Tibial nerve (tissue), 4 donors: ENCODE data around the gene IGF2BP1. TPM values are rescaled to one million over a fixed set of nuclear protein-coding genes. Genes with fewer than 3 reads are reported as not detected.
A peak's percentile ranks its signal among the peaks of the same experiment; 100 is the strongest.

Experiments
- DNase-seq, 2 donors: peaks; one replicate each; pipeline ENCODE4 v3.0.0-alpha.2; 2019; ENCODE audit warnings: low spot score in 2 of 2
- H3K27ac ChIP-seq, 4 donors: fragments of 200-600 bp; sonication (generic) in 3 of 4; one replicate each; pipeline ENCODE4 v1.5.1; 2017 to 2019; ENCODE audit warnings: mild to moderate bottlenecking in 1 of 4
- H3K27me3 ChIP-seq, 2 donors: fragments of 200-600 bp; sonication (generic) in 1 of 2; one replicate each; pipeline versions ENCODE4 v1.5.1 to v1.6.0; 2017 to 2019
- H3K36me3 ChIP-seq, 3 donors: fragments of 200-600 bp; sonication (generic); one replicate each; pipeline ENCODE4 v1.5.1; 2018 to 2019
- H3K4me1 ChIP-seq, 4 donors: fragments of 200-600 bp; sonication (generic) in 3 of 4; one replicate each; pipeline ENCODE4 v1.5.1; 2017 to 2019
- H3K4me3 ChIP-seq, 4 donors: fragments of 200-600 bp; sonication (generic) in 3 of 4; one replicate each; pipeline ENCODE4 v1.5.1; 2017 to 2019; ENCODE audit warnings: mild to moderate bottlenecking in 1 of 4, moderate library complexity in 1 of 4
- H3K9me3 ChIP-seq, 4 donors: fragments of 200-600 bp; sonication (generic) in 3 of 4; one replicate each; pipeline ENCODE4 v1.5.1; 2017 to 2019
- CTCF ChIP-seq, 5 experiments: fragments of 200-600 bp in 3 of 5; fragments of 450-650 bp in 2 of 5; sonication (generic) in 3 of 5; IDR thresholded peaks; one replicate each; pipeline ENCODE4 v1.5.1; 2016 to 2019; ENCODE audit warnings: antibody characterized with exemption in 5 of 5, mild to moderate bottlenecking in 3 of 5, moderate library complexity in 2 of 5
- EP300 ChIP-seq, 2 donors: sonication (generic); formaldehyde crosslinking; IDR thresholded peaks; one replicate each; pipeline ENCODE4 v1.6.1; 2017; ENCODE audit warnings: antibody characterized with exemption in 2 of 2, mild to moderate bottlenecking in 1 of 2
- POLR2A ChIP-seq, 2 donors: fragments of 450-650 bp; IDR thresholded peaks; one replicate each; pipeline ENCODE4 v1.6.1; 2017; ENCODE audit warnings: antibody characterized with exemption in 2 of 2, mild to moderate bottlenecking in 2 of 2, moderate library complexity in 2 of 2
- WGBS, 2 donors: methylation state at CpG; one replicate each; pipeline ENCODE4 v1.1.5; 2018; 5-methylcytosine and 5-hydroxymethylcytosine counted together
- total RNA-seq, 4 donors: library from RNA; depleted of rRNA; stranded (reverse); fragments of >200 nt; gene quantifications; one replicate each; pipeline ENCODE4 v1.1.0, GENCODE V29; 2016

Gene IGF2BP1
- total RNA-seq, 4 donors from 2014 or later: not detected

- TF ChIP-seq CTCF (IDR thresholded peaks at IDR 0.05) (no peak), POLR2A (IDR thresholded peaks at IDR 0.05) (no peak), EP300 (IDR thresholded peaks at IDR 0.05) (no peak)
- no peaks in the 10 kb centered on the region for H3K36me3 ChIP-seq
- H3K27me3 ChIP-seq: peaks cover 0 to 100% of the 10 kb centered on the region in 2 donors
- H3K4me1 ChIP-seq: peaks cover 0 to 31% (median 20%) of the 10 kb centered on the region in 4 donors
- H3K4me3 ChIP-seq: no peak overlapping the region
- DNase-seq: no peak
- no peak overlapping the region for H3K27ac ChIP-seq
- no peaks in the 10 kb centered on the region for H3K9me3 ChIP-seq
These were observed 3.9 kb upstream of the IGF2BP1 start for GRCh38 chr17:48993305-48993704.

- peaks cover 0 to 35% (median 23%) of the 10 kb centered on the region in 4 donors for H3K4me1 ChIP-seq
- DNase-seq: no peak
- TF ChIP-seq CTCF (IDR thresholded peaks at IDR 0.05) (no peak), POLR2A (IDR thresholded peaks at IDR 0.05) (no peak), EP300 (IDR thresholded peaks at IDR 0.05) (no peak)
- H3K27ac ChIP-seq: no peak overlapping the region
- peaks cover 0 to 100% of the 10 kb centered on the region in 2 donors for H3K27me3 ChIP-seq
- no peaks in the 10 kb centered on the region for H3K36me3 ChIP-seq
- no peak overlapping the region for H3K4me3 ChIP-seq
- H3K9me3 ChIP-seq: no peaks in the 10 kb centered on the region
These were observed 3.2 kb upstream of the IGF2BP1 start for GRCh38 chr17:48993951-48994350.

GRCh38 chr17:48994549-48995303 is 2.5 kb upstream of the IGF2BP1 start:
- no peak for DNase-seq
- no peak for TF ChIP-seq EP300 (IDR thresholded peaks at IDR 0.05)
- no peak for TF ChIP-seq POLR2A (IDR thresholded peaks at IDR 0.05)
- no peak for TF ChIP-seq CTCF (IDR thresholded peaks at IDR 0.05)
- peaks cover 0 to 100% of the 10 kb centered on the region in 2 donors for H3K27me3 ChIP-seq
- H3K4me1 ChIP-seq: peaks cover 0 to 35% (median 23%) of the 10 kb centered on the region in 4 donors
- no peak overlapping the region for H3K27ac ChIP-seq
- WGBS, 2 donors: 24 to 34% methylated on average over 3 of the region's 3 CpGs
- H3K36me3 ChIP-seq: no peaks in the 10 kb centered on the region
- H3K4me3 ChIP-seq: no peak overlapping the region
- no peaks in the 10 kb centered on the region for H3K9me3 ChIP-seq

GRCh38 chr17:48995304-48995973 is 1.7 kb upstream of the IGF2BP1 start:
- no peak overlapping the region for H3K4me3 ChIP-seq
- WGBS, 2 donors: 5 to 9% methylated on average over 30 to 46 of the region's 46 CpGs
- no peaks in the 10 kb centered on the region for H3K9me3 ChIP-seq
- DNase-seq: no peak
- H3K27ac ChIP-seq: no peak overlapping the region
- no peaks in the 10 kb centered on the region for H3K36me3 ChIP-seq
- H3K4me1 ChIP-seq: peaks cover 0 to 35% (median 23%) of the 10 kb centered on the region in 4 donors
- no peak for TF ChIP-seq POLR2A (IDR thresholded peaks at IDR 0.05)
- peak in 1 of 2 donors; percentile 75 for TF ChIP-seq EP300 (IDR thresholded peaks at IDR 0.05)
- H3K27me3 ChIP-seq: peaks cover 0 to 100% of the 10 kb centered on the region in 2 donors

GRCh38 chr17:48995974-48996721 is 1.0 kb upstream of the IGF2BP1 start:
- no peak overlapping the region for H3K27ac ChIP-seq
- TF ChIP-seq POLR2A (IDR thresholded peaks at IDR 0.05): no peak
- TF ChIP-seq EP300 (IDR thresholded peaks at IDR 0.05): no peak
- TF ChIP-seq CTCF (IDR thresholded peaks at IDR 0.05): no peak
- no peaks in the 10 kb centered on the region for H3K9me3 ChIP-seq
- peaks cover 0 to 100% of the 10 kb centered on the region in 2 donors for H3K27me3 ChIP-seq
- no peak for DNase-seq
- WGBS, 2 donors: 2% methylated on average over 15 to 56 of the region's 66 CpGs
- no peak overlapping the region for H3K4me3 ChIP-seq
- peaks cover 0 to 35% (median 23%) of the 10 kb centered on the region in 4 donors for H3K4me1 ChIP-seq
- no peaks in the 10 kb centered on the region for H3K36me3 ChIP-seq
